ENCODE data around the gene LDLRAP1.

GRCh38 chr1:25598879-25599278 lies 55.5 kb downstream of the LDLRAP1 start:
- TF ChIP-seq POLR2AphosphoS5 (IDR thresholded peaks at IDR 0.05) = no peak
- no peak for TF ChIP-seq CTCF (IDR thresholded peaks at IDR 0.05)
- no peak for TF ChIP-seq POLR2A (IDR thresholded peaks at IDR 0.05)

All from upper lobe of left lung (tissue), 4 donors.